Stomach (tissue), 4 donors: Measurements from ENCODE around the gene JMJD1C.

Experiments used
- EP300 ChIP-seq: sonication (generic); formaldehyde crosslinking; IDR thresholded peaks from one replicate; pipeline ENCODE4 v1.6.1; 2017; ENCODE audit warnings: antibody characterized with exemption
- POLR2A ChIP-seq, 4 donors: fragments of 450-650 bp; IDR thresholded peaks; one replicate each; pipeline ENCODE4 v1.6.1; 2016; ENCODE audit warnings: antibody characterized with exemption in 4 of 4, control low read depth in 2 of 4, mild to moderate bottlenecking in 1 of 4, moderate library complexity in 1 of 4
- TF ChIP-seq, protein P1 (sequence below), 7 experiments: fragments of 450-650 bp in 4 of 7; fragments of 200-600 bp in 3 of 7; sonication (generic) in 3 of 7; IDR thresholded peaks; one replicate each; pipeline ENCODE4 v1.5.1; 2016 to 2019; ENCODE audit warnings: antibody characterized with exemption in 7 of 7, control low read depth in 2 of 7, mild to moderate bottlenecking in 1 of 7

- no peak for TF ChIP-seq POLR2A (IDR thresholded peaks at IDR 0.05)
- TF ChIP-seq, protein P1, sequence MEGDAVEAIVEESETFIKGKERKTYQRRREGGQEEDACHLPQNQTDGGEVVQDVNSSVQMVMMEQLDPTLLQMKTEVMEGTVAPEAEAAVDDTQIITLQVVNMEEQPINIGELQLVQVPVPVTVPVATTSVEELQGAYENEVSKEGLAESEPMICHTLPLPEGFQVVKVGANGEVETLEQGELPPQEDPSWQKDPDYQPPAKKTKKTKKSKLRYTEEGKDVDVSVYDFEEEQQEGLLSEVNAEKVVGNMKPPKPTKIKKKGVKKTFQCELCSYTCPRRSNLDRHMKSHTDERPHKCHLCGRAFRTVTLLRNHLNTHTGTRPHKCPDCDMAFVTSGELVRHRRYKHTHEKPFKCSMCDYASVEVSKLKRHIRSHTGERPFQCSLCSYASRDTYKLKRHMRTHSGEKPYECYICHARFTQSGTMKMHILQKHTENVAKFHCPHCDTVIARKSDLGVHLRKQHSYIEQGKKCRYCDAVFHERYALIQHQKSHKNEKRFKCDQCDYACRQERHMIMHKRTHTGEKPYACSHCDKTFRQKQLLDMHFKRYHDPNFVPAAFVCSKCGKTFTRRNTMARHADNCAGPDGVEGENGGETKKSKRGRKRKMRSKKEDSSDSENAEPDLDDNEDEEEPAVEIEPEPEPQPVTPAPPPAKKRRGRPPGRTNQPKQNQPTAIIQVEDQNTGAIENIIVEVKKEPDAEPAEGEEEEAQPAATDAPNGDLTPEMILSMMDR (IDR thresholded peaks at IDR 0.05), result no peak
- no peak for TF ChIP-seq EP300
These were observed 3.3 kb downstream of the JMJD1C start for GRCh38 chr10:63462442-63462841.
